ENCODE results near the gene EYA4.
A peak's percentile ranks its signal among the peaks of the same experiment; 100 is the strongest.

Gene EYA4

DNA sequence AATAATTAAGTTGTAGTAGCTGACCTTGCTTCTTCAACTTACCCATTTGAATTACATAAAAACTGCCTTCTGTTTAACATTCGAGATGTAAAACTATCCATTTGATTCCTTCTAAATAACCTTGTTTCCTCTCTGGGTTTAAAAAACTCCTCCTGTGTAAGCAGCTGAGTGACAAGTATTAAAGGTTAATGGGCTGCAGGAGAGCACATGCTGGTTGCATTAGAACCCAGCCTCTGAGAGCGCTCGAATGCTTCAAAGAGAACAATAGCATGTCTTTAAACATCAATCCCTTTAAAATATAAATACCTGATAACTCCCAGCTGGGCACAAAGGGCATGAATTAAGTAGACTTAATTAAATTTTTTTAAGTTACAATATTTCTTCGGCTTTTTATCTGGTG, 215.8 kb downstream of the EYA4 start:
- no peak for DNase-seq (ENCODE audit: low spot score)

DNA sequence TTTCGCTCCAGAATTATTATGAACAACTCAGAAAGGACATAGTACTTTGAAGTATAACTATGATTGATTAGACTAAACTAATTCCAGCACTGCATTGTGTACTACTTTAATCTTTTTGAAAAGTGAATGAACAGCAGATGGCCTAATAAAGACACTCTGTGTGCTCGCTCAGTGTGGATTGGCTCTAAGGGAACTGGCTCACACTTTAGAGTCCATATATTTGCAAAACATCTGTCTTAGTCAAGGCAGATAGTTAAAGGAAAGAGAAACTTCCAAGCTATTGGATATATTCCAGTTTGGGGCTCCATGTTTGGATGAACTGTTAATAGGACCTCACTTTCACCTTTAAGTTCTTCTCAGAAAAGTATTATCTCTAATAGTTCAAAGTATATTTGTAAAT, 218.9 kb downstream of the EYA4 start:
- no peak for DNase-seq (ENCODE audit: low spot score)

DNA sequence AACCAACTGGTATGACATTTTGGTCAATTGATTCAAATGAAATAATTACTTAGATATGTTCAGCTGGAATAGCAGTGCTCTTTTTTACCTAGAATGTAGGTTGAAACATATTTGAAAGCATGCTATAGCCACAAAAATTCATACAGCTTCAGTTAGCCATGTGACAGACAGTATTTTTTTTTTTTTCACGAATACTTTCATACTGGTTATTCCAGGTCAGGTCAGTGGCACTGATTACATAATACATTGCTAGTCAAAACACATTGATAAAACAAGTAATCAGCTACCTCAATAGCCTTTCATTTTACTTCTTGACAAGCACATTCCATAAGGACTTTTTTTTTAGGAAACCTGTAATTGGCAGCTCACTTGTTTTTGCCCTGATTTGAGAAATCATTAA, 222.6 kb downstream of the EYA4 start:
- DNase-seq (ENCODE audit: low spot score), result no peak

DNA sequence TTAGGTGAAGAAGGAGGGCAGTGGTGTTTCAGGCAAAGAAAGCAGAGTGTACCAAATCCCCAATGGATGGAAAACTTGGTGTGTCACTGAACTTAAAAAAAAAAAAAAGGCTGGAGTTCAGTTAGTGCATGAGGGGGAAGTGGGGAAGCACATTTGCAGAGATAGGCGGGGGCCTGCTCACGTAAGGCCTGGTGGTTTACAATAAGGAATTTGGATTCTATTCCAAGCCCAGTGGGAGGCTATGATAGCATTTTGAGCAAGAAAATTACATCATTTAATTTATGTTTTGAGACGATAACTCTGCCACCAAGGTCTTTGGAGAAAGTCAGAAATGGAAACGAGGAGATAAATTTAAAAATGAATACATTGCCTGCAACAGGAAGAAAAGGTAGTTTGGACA, 225.5 kb downstream of the EYA4 start:
- DNase-seq (ENCODE audit: low spot score), result no peak

DNA sequence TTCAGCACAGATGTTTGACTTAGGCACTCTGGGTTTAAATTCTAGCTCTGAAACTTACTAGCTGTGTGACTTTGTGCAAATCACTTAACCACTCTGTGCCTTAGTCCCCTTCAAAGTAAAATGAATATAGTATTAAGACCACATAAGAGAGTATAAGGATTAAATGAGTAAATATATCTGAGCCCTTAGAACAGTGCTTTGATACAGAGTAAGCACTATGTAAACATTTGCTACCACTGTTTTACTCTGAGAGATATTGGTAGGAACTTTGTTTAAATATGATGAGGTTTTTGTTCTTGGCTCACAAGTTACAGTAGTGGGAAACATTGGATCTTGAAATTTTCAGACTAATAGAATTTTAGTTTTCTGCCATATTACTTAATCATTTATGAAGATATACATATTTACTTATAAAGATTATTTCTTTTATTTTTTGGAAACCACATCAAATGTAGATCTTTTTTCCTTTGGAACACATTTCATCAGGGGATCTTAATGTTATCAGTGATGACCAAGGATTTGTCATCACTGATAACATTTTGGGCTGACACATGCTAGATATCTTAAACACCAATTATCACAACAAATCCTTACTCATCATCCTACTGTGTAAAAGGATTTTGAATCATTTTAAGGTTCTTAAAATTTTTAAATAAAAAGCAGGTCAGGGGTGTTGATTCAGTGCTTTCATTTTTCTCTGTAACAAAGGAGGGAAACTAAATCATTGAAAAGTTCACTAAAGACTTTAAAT, 226.2 kb downstream of the EYA4 start:
- DNase-seq (ENCODE audit: low spot score), result no peak

DNA sequence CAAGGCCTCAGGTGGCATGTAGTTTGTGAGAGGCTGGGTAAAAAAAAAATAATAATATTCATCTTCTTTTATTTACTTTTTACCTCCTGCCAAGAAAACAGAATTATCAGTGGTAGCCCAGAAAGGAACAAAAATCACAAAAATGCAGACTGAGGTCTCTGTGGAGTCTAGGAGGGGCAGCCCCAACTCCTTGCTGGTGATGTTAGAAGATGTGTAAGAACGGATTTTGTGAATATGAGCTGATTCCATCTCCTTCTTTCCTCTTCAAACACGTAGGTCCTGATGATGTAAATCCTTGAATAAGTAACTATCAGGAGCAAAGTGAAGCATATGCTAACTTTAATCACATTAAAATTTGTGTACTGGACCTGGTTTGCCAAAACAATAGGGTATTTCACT, 226.8 kb downstream of the EYA4 start:
- no peak for DNase-seq (ENCODE audit: low spot score)

DNA sequence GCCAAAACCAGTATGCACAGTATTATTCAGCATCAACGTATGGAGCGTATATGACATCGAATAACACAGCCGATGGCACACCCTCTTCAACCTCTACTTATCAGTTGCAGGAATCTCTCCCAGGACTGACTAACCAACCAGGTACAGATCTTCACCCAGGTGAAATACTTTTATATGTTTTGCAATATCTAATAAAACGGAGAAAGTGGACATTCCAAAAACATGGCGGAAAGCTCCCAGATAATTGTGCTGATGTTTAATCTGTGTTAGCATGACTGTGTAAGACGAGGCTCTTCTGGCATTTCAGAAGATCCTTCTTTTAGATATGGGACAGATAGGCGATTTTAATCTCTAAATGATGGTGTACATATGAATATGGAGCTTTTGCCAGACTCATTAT, 227.4 kb downstream of the EYA4 start:
- no peak for DNase-seq (ENCODE audit: low spot score)

DNA sequence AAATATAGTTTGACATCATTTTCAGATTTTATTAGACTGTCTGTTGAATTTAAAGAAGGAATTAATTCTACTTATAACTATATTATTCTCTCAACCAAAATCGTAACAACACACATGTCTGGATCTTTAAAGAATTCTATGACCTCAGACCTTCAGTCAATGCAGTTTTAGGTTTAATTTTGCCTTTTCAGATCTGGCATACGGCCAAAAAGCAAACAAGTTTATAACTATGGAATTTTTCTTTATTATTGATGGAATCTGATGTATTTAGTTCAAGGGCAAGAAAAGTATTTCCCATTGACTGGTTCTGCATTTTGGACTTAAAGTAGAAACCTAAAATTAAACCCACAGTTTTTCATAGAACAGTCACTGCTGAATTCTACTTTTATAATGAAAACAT, 233.4 kb downstream of the EYA4 start:
- no peak for DNase-seq (ENCODE audit: low spot score)

DNA sequence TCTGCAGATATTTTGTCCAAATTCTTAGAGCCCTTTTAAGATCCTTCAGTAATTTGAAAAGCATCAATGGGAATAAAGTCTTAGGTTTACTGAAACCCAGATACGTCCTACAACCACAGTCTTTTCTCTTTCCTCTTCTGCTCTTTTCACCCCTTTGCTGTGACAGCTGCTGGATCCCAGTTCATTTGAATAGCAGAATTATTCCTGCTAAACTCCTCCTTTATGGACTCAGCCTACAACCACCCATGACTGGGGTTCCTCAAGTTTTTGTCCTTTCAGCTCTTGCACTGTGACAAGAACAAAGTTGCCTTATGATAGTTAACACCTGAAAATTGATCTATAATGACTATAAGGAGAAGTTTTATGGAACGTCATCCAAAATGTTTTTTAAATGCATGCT, 237.5 kb downstream of the EYA4 start:
- DNase-seq (ENCODE audit: low spot score), result no peak

DNA sequence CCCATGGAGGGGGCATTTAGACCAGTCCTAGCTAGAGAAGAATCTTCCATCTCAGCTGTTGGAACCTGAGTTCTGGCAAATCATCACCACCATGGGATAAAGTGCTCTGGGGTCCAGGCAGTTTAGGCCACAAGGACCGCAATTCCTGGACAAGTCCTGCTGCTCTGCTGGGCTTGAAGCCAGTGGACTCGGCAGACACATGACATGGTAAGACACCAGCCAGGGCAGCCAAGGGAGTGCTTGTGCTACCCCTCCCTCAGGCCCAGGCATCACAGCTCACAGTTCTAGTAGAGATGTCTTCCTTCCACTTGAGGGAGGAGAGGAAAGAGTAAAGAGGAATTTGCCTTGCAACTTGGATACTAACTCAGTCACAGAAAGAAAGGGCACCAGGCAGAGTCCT, 246.0 kb downstream of the EYA4 start:
- DNase-seq (ENCODE audit: low spot score), result no peak

DNA sequence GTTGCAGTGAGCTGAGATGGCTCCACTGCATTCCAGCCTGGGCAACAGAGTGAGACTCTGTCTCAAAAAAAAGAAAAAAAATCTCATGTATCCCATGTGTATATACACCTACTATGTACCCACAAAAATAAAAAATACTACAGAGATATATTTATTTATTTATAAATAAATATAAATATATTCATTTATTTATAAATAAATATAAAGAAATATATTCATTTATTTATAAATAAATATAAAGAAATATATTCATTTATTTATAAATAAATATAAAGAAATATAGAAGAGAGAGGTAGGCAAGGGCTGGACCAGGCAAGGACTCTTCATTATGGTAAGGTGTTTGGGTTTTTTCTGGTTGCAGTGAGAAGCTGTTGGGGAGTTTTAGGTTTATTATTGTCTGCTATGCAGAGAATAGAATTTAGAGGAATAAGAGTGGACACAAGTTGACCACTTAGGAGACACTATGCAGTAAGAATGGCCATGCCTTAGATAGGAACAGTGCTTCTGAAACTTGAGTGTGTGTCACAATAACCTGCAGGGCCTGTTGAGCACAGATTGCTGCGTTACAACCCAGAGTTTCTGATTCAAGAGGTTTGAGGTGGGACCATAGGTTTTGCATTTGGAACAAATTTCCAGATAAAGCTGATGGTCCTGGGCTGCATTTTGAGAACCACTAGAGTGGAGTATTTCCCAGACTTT, 254.2 kb downstream of the EYA4 start:
- no peak for DNase-seq (ENCODE audit: low spot score)

DNA sequence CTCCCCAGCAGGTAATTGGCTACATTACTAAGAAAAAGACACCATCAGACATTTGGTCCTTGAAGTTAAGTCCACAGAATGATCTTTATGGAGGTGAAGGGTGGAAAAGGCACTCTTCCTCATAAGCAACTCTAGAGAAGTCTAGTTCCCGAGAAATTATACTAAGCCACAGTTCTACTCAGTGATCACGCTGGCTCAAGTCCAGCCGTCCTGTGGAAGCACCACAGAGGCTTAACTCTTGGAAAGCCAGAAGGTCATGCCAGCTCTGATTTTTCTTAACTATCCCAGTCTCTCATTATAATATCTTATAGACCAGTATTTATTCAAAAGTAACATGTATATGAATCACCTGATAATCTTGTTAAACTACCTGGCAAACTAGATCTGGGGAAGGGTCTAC, 258.5 kb downstream of the EYA4 start:
- no peak for DNase-seq (ENCODE audit: low spot score)

DNA sequence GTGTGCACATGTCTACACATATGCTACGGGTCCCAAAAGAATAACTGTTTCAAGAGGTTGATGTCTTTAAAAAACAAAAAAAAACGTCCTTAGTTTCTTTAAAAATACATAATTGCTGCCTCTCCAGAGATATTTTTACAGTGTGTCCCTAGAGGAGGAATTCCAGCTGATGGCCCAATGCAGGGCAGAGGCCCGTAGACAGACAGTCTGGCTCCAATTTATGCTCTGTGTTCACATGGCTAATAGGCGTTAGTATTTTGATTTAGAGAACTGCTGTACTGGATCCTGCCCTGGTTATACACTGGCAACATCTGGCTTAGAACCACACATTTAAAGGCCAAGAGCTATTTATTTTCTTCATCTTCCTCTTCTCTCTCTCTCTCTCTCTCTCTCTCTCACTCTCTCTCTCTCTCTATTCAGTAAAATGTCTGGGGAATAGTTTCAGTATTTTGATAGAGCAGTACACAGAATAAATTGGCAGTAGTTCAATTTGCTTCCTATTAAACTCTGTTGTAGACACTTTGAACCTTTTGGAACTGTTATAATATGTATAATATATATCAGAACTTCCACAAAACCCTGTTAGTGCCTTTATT, 260.6 kb downstream of the EYA4 start:
- DNase-seq (ENCODE audit: low spot score), result no peak

DNA sequence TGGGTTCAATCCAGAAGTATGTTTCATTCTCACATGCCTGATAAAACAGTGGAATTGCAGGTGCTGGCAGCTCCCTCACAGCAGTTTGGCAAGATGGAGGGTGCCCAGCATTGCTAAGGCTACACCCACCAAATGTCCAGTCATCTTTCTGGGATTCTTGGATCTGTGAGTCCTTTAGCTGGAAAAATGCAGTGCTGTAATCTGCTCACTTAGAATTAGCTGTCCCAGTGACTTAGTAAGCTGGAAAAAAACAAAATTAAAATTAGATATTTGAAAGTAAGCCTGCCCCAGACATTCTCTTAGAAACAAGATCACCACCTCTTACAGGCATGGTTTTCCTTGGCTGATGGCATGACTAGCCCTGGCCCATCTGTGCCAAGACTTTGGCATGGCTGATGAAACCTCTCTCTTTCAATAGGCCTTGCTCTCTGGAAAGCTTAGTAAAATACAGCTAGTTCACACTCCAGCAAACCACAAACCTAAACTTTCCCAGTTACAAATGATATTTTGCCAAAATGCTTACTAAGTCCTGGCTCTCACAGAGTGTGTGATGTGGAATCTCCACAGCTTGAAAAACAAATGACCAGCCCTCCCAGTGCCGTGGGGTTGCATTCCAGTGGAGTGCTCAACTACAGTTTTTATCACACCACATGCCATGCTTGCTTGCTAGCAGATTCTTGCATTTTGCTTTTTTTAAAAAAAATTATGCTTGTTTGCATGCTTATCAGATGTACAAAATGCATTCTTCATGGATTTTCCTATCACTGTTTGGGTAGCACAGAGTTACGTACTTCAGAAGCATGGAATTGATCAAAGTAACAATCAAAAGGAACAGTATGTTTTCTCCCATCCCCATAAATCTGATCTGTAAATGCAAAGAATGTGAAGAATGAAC, 261.5 kb downstream of the EYA4 start:
- DNase-seq (ENCODE audit: low spot score), result peak; percentile 71

DNA sequence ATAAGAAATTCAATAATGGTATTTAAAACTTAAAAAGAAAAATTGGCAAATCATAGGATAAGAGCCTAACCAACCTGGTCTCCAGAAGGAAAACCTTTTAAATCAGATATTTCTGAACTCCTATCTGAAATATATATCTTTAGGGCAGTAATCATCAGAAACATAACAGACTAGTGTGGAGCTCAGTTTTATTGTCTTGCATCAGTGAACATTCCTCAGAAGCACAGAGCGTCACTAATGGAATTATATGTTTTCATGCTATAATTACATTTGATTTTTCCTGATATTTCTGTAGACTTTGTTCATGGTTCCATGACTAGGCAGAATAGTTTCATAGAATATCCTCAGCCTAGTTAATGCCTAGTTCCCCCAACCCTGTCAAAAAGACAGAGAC, 262.2 kb downstream of the EYA4 start:
- peak; percentile 9 for DNase-seq (ENCODE audit: low spot score)

DNA sequence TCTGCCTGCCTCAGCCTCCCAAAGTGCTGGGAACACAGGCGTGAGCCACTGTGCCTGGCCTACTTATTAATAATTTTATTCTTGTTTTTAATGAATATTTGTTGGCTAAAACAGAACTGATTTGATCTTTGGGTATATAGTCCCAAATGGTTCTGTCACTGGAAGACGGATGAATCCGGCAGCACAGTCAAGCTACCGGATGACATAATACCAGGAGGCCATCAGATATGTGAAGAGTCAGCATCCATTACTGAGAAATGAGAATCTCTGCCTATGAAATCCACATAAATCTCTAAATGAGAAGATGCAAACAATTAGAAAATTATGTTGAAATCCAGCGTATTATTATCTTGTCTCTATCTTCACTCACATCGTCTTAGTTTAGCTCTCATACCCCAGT, 263.0 kb downstream of the EYA4 start:
- DNase-seq (ENCODE audit: low spot score), result no peak

DNA sequence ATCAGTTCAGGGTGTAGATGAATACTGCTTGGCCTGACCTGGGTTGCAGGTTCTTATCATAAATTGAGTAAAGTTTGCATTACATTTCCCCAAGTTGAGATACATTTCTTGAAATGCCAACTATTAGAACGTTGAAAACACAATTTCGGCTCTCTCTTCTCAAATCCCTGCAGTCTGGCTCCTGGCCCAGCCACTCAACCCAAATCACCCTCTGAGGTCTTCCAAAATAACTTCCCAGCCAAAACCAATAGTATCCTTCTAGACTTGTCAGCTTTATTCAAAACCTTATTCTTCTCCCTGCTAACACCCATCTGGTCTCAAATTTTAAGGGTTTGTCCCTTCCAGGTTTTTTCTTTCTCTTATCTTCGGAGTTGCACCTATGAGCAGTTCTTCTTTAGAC, 263.6 kb downstream of the EYA4 start:
- DNase-seq (ENCODE audit: low spot score), result no peak

DNA sequence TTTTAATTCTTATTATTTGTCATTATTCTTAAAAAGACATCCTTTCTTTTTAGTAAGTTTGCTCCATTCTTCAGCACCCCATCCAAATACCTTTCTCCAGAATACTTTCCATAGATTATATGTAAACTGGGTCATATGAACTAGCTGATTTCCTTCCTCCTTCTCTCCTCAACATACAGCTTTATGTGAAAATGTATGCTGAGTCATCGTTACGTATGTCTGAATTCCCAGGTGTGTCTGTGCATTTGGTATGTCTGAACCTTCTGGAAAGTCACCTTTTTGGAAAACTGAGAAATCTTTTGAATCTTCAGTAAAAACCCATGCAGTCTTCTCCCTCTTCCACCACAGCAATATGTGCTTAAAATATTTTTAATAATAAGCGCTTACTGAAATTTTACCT, 264.5 kb downstream of the EYA4 start:
- DNase-seq (ENCODE audit: low spot score), result no peak

DNA sequence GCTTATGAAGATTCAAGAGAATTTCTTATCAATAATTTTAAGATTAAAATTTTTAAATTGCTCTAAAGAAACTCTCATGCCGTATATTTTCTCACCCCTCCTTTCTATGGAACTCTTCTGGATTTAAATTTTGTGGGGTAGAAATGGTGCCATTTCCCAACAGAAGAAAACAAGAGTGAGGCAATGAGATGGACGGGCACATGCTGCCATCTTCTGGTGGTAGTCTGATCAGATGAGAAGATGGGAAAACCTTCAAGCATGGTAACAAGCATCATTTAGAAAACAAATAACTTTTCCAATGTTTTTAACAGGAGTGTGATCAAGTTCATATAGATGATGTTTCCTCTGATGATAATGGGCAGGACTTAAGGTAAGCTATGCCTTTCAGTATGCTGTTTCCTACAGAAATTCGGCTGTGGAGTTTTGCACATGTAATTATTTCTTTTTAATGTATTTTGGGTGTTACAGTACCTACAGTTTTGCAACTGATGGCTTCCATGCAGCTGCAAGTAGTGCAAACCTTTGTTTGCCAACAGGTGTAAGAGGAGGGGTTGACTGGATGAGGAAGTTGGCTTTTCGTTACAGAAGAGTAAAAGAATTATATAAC, 271.4 kb downstream of the EYA4 start:
- peak; percentile 60 for DNase-seq (ENCODE audit: low spot score)

DNA sequence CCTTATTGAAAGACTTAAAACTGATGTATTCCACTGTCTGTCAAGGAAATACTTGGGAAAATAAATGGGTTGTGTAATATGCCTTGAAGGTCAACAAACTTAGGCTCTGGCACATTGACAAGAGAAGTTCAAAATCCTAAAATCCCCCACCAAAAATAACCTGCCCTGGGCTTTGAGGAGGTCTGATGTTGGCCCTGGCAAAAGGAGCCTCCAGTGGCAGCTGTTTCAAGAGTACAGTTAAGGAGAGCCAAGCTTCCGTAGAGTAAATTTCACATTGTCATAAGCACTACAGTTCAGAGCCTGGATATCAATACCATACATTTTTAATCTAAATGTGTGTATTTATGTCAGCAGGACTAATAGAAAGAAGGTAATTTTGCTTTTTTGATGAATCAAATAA, 282.7 kb downstream of the EYA4 start:
- DNase-seq (ENCODE audit: low spot score), result no peak

DNA sequence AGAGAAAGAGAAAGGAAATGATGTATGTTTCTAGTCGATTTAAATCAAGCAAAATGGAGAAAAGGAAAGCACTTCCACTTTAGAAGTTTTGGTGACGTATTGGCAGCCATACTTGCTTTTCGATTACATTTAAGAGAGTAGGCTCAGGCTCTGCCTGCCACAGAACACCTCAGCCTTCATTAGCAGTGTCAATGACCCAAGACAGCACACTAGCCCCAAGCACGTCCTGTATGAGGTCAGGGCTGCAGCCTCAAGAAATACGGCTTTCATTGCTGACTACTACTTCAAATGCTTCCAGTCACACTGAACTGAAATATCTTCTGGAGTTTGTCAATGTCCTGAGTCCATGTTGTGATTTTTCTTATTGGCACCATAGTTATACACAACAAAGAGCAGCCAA, 285.3 kb downstream of the EYA4 start:
- no peak for DNase-seq (ENCODE audit: low spot score)

DNA sequence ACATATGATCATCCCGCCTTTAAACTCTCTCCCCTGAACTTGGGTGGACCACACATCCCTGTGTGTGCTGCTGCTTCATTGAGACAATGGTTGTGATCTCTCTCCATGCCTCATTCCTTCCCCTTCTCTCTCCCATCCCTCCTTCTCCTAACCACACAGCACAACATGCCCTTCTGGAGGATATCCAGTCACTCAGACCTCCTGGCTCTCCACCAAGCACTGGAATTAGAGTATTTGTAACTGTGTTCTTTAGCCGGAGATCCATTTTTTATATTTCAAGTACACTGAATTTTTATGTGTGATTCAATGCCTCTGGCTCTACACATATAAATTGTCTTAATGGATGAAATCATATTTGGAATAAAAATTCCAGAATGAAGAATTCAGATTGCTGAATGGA, 287.4 kb downstream of the EYA4 start:
- no peak for DNase-seq (ENCODE audit: low spot score)
